Liver (tissue), 9 donors: ENCODE data around the gene EXOC7. TPM values are rescaled to one million over a fixed set of nuclear protein-coding genes. Genes with fewer than 3 reads are reported as not detected.

Source experiments
- DNase-seq: peaks from one replicate; pipeline ENCODE4 v3.0.0-alpha.2; 2017; ENCODE audit warnings: low spot score
- H3K27ac ChIP-seq, 2 donors: one replicate each; pipeline ENCODE4 v1.7.0; 2013; ENCODE audit warnings: inconsistent platforms in 2 of 2, low read length in 2 of 2, control low read depth in 1 of 2, low read depth in 1 of 2, mild to moderate bottlenecking in 1 of 2
- H3K27me3 ChIP-seq, 4 donors: one replicate each; pipeline versions ENCODE4 v1.6.1 to v1.7.0; 2013; ENCODE audit warnings: low read length in 3 of 4, inconsistent platforms in 1 of 4, mild to moderate bottlenecking in 1 of 4, moderate library complexity in 1 of 4; ENCODE audit not compliant: control insufficient read depth in 4 of 4, insufficient read depth in 4 of 4
- H3K36me3 ChIP-seq, 4 donors: one replicate each; pipeline versions ENCODE4 v1.6.1 to v1.7.0; 2013; ENCODE audit warnings: low read length in 3 of 4, mild to moderate bottlenecking in 3 of 4, low read depth in 1 of 4, moderate library complexity in 1 of 4; ENCODE audit not compliant: control insufficient read depth in 4 of 4, insufficient read depth in 3 of 4
- H3K4me1 ChIP-seq, 4 donors: one replicate each; pipeline versions ENCODE4 v1.6.1 to v1.7.0; 2013; ENCODE audit warnings: low read length in 3 of 4, mild to moderate bottlenecking in 3 of 4, moderate library complexity in 1 of 4; ENCODE audit not compliant: control insufficient read depth in 4 of 4, insufficient read depth in 4 of 4
- H3K4me3 ChIP-seq, 3 donors: one replicate each; pipeline versions ENCODE4 v1.6.1 to v1.7.0; 2013; ENCODE audit warnings: low read length in 3 of 3, control low read depth in 1 of 3, low read depth in 1 of 3, mild to moderate bottlenecking in 1 of 3
- H3K9ac ChIP-seq, 2 donors: one replicate each; pipeline ENCODE4 v1.7.0; 2013; ENCODE audit warnings: low read length in 2 of 2, mild to moderate bottlenecking in 2 of 2, moderate library complexity in 2 of 2, control low read depth in 1 of 2, low read depth in 1 of 2
- H3K9me3 ChIP-seq, 4 donors: one replicate each; pipeline versions ENCODE4 v1.6.1 to v1.7.0; 2013; ENCODE audit warnings: low read length in 3 of 4; ENCODE audit not compliant: control insufficient read depth in 4 of 4
- EGR1 ChIP-seq, 2 donors: IDR thresholded peaks; 2 replicates each; pipeline ENCODE4 v1.6.1; 2016 to 2018; ENCODE audit warnings: antibody characterized with exemption in 2 of 2, low read depth in 2 of 2
- FOXA1 ChIP-seq: IDR thresholded peaks from 2 replicates; pipeline ENCODE4 v1.6.1; 2016; ENCODE audit warnings: antibody characterized with exemption
- FOXA2 ChIP-seq: IDR thresholded peaks from 2 replicates; pipeline ENCODE4 v1.6.1; 2016; ENCODE audit warnings: antibody characterized with exemption
- GABPA ChIP-seq, 2 donors: IDR thresholded peaks in 1 of 2; conservative IDR thresholded peaks in 1 of 2; 2 replicates each; pipeline ENCODE4 v1.6.1; 2016; ENCODE audit warnings: antibody characterized with exemption in 2 of 2, mild to moderate bottlenecking in 1 of 2, moderate library complexity in 1 of 2
- HNF4A ChIP-seq, 2 donors: conservative IDR thresholded peaks; 2 replicates each; pipeline ENCODE4 v1.6.1; 2016; ENCODE audit warnings: antibody characterized with exemption in 2 of 2, mild to moderate bottlenecking in 2 of 2
- HNF4G ChIP-seq: IDR thresholded peaks from 2 replicates; pipeline ENCODE4 v1.6.1; 2016; ENCODE audit warnings: antibody characterized with exemption
- JUND ChIP-seq, 2 donors: IDR thresholded peaks; 2 replicates each; pipeline ENCODE4 v1.6.1; 2016; ENCODE audit warnings: antibody characterized with exemption in 2 of 2
- NR2F2 ChIP-seq: IDR thresholded peaks from 2 replicates; pipeline ENCODE4 v1.6.1; 2016; ENCODE audit warnings: antibody characterized with exemption
- RAD21 ChIP-seq, 2 donors: IDR thresholded peaks; 2 replicates each; pipeline ENCODE4 v1.6.1; 2016; ENCODE audit warnings: antibody characterized with exemption in 2 of 2, mild to moderate bottlenecking in 2 of 2
- RXRA ChIP-seq, 2 donors: IDR thresholded peaks; 2 replicates each; pipeline ENCODE4 v1.6.1; 2017 to 2018; ENCODE audit warnings: antibody characterized with exemption in 2 of 2, mild to moderate bottlenecking in 1 of 2
- SP1 ChIP-seq: IDR thresholded peaks from 2 replicates; pipeline ENCODE4 v1.6.1; 2018; ENCODE audit warnings: antibody characterized with exemption, mild to moderate bottlenecking
- TAF1 ChIP-seq: conservative IDR thresholded peaks from 2 replicates; pipeline ENCODE4 v1.6.1; 2016; ENCODE audit warnings: antibody characterized with exemption, mild to moderate bottlenecking
- YY1 ChIP-seq: IDR thresholded peaks from 2 replicates; pipeline ENCODE4 v1.6.1; 2016; ENCODE audit warnings: antibody characterized with exemption, mild to moderate bottlenecking
- WGBS: extraction: QIAGEN DNeasy Blood & Tissue Kit; methylation state at CpG from one replicate; pipeline ENCODE4 v1.1.7; 2013; 5-methylcytosine and 5-hydroxymethylcytosine counted together
- polyA plus RNA-seq, 2 donors: library from polyadenylated mRNA; stranded (reverse) in 1 of 2; unstranded in 1 of 2; fragments of 200-250 nt in 1 of 2; fragments of >200 nt in 1 of 2; fragmentation: Nextera tagmentation in 1 of 2; extraction: Ambion mirVana in 1 of 2; gene quantifications; one replicate each; pipeline versions ENCODE4 v1.2.1 to v1.2.3, GENCODE V29; 2013 to 2015
- total RNA-seq, 2 donors: library from RNA; depleted of rRNA; stranded (reverse); fragments of >200 nt; gene quantifications; one replicate each; pipeline ENCODE4 v1.2.3, GENCODE V29; 2014
- TF ChIP-seq, protein P1 (sequence below): IDR thresholded peaks from 2 replicates; pipeline ENCODE4 v1.6.1; 2016; ENCODE audit warnings: antibody characterized with exemption
- TF ChIP-seq, protein P2 (sequence below): IDR thresholded peaks from 2 replicates; pipeline ENCODE4 v1.6.1; 2016; ENCODE audit warnings: antibody characterized with exemption
- TF ChIP-seq, protein P3 (sequence below): IDR thresholded peaks from 2 replicates; pipeline ENCODE4 v1.6.1; 2016; ENCODE audit warnings: antibody characterized with exemption
- TF ChIP-seq, protein P4 (sequence below): fragments of 150-350 bp; IDR thresholded peaks from 2 replicates; pipeline ENCODE4 v1.5.1; 2017; ENCODE audit warnings: improper control_type of control experiment, low read depth, low read length; ENCODE audit not compliant: missing input control
- TF ChIP-seq, protein P5 (sequence below): IDR thresholded peaks from 2 replicates; pipeline ENCODE4 v1.6.1; 2016; ENCODE audit warnings: antibody characterized with exemption, mild to moderate bottlenecking
- donor health status: healthy.
- donor health status: healthy.
- donor health status: healthy.
- donor health status: healthy.
- donor health status: healthy.

EXOC7 gene
- total and polyA plus RNA-seq, 4 donors = 28.0 to 64.8 (median 38.2) TPM

DNA sequence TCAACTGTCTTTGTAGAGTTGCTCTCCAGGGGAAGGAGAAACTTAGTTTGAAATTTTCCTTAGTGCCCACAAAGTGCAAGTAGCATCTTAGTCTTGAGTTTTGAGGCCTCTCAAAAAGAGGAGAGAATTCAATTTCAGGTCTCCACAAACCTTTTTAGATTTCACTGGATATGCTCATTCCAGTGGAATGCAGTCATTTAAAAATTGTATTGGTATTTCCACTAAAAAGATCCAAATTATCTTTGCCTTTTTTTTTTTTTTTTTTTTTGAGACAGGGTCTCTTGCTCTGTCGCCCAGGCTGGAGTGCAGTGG is 44.4 kb upstream of the EXOC7 start:
- Histone ChIP-seq H3K9ac (no peak overlapping the region), H3K27ac (no peak overlapping the region), H3K4me3 (no peak overlapping the region), H3K9me3 (no peaks in the 10 kb centered on the region), H3K36me3 (no peaks in the 10 kb centered on the region), H3K4me1 (peaks cover 0 to 13% (median 11%) of the 10 kb centered on the region in 4 donors), H3K27me3 (no peaks in the 10 kb centered on the region)
- no peak for DNase-seq
- 95% methylated on average over 1 of the region's 1 CpG for WGBS
- TF ChIP-seq HNF4A (conservative IDR thresholded peaks at IDR 0.05) = no peak
- TF ChIP-seq, protein P1, sequence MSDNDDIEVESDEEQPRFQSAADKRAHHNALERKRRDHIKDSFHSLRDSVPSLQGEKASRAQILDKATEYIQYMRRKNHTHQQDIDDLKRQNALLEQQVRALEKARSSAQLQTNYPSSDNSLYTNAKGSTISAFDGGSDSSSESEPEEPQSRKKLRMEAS = no peak
- TF ChIP-seq JUND (IDR thresholded peaks at IDR 0.05) = no peak
- TF ChIP-seq, protein P2, sequence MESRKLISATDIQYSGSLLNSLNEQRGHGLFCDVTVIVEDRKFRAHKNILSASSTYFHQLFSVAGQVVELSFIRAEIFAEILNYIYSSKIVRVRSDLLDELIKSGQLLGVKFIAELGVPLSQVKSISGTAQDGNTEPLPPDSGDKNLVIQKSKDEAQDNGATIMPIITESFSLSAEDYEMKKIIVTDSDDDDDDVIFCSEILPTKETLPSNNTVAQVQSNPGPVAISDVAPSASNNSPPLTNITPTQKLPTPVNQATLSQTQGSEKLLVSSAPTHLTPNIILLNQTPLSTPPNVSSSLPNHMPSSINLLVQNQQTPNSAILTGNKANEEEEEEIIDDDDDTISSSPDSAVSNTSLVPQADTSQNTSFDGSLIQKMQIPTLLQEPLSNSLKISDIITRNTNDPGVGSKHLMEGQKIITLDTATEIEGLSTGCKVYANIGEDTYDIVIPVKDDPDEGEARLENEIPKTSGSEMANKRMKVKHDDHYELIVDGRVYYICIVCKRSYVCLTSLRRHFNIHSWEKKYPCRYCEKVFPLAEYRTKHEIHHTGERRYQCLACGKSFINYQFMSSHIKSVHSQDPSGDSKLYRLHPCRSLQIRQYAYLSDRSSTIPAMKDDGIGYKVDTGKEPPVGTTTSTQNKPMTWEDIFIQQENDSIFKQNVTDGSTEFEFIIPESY = no peak
- TF ChIP-seq, protein P3, sequence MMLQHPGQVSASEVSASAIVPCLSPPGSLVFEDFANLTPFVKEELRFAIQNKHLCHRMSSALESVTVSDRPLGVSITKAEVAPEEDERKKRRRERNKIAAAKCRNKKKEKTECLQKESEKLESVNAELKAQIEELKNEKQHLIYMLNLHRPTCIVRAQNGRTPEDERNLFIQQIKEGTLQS = no peak
- no peak for TF ChIP-seq YY1
- TF ChIP-seq HNF4G = no peak
- no peak for TF ChIP-seq FOXA1
- TF ChIP-seq, protein P4, sequence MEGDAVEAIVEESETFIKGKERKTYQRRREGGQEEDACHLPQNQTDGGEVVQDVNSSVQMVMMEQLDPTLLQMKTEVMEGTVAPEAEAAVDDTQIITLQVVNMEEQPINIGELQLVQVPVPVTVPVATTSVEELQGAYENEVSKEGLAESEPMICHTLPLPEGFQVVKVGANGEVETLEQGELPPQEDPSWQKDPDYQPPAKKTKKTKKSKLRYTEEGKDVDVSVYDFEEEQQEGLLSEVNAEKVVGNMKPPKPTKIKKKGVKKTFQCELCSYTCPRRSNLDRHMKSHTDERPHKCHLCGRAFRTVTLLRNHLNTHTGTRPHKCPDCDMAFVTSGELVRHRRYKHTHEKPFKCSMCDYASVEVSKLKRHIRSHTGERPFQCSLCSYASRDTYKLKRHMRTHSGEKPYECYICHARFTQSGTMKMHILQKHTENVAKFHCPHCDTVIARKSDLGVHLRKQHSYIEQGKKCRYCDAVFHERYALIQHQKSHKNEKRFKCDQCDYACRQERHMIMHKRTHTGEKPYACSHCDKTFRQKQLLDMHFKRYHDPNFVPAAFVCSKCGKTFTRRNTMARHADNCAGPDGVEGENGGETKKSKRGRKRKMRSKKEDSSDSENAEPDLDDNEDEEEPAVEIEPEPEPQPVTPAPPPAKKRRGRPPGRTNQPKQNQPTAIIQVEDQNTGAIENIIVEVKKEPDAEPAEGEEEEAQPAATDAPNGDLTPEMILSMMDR = no peak
- TF ChIP-seq RXRA (IDR thresholded peaks at IDR 0.05) = no peak
- no peak for TF ChIP-seq FOXA2
- TF ChIP-seq, protein P5, sequence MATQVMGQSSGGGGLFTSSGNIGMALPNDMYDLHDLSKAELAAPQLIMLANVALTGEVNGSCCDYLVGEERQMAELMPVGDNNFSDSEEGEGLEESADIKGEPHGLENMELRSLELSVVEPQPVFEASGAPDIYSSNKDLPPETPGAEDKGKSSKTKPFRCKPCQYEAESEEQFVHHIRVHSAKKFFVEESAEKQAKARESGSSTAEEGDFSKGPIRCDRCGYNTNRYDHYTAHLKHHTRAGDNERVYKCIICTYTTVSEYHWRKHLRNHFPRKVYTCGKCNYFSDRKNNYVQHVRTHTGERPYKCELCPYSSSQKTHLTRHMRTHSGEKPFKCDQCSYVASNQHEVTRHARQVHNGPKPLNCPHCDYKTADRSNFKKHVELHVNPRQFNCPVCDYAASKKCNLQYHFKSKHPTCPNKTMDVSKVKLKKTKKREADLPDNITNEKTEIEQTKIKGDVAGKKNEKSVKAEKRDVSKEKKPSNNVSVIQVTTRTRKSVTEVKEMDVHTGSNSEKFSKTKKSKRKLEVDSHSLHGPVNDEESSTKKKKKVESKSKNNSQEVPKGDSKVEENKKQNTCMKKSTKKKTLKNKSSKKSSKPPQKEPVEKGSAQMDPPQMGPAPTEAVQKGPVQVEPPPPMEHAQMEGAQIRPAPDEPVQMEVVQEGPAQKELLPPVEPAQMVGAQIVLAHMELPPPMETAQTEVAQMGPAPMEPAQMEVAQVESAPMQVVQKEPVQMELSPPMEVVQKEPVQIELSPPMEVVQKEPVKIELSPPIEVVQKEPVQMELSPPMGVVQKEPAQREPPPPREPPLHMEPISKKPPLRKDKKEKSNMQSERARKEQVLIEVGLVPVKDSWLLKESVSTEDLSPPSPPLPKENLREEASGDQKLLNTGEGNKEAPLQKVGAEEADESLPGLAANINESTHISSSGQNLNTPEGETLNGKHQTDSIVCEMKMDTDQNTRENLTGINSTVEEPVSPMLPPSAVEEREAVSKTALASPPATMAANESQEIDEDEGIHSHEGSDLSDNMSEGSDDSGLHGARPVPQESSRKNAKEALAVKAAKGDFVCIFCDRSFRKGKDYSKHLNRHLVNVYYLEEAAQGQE = no peak
- no peak for TF ChIP-seq SP1
- TF ChIP-seq EGR1 (IDR thresholded peaks at IDR 0.05; ENCODE audit: low read depth in 2 of 2) = no peak
- TF ChIP-seq TAF1 = no peak
- TF ChIP-seq NR2F2 = no peak
- TF ChIP-seq GABPA (IDR thresholded peaks at IDR 0.05 in 1 of 2, conservative IDR thresholded peaks at IDR 0.05 in 1 of 2) = no peak
- TF ChIP-seq RAD21 (IDR thresholded peaks at IDR 0.05) = no peak
